ENCODE data around the gene METTL21A.

The METTL21A gene

DNA sequence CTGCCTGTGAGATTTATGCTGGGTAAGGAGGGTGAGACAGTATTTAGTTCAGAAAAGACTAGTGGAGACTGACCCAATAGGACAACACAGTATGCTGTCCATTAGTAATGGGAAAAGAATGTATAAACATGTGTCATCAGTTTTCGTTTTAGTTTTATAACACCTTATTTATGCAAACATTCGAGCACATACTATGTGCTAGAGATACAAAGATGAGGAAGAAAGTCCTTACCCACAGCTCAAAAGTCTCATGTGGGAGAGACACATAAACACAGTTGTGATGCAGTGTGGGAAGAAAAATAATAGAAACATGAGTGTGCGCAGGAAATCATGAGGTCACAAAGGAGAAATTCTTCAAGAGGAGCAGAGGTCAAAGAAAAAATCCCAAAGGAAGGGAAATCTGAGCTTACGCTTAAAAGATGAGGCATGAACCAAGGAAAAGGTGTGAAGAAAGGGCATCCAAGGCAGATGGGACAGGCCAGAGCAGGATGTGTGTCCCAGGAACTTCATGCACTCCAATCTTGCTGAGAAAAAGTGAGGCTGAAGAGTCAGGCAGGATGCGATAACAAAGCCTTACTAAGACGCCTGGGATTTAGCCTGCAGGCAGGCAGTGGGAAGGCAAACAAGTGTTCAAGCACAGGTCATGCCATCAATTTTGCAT, 8.1 kb downstream of the METTL21A start:
- DNase-seq (ENCODE audit: low read depth), result no peak

DNA sequence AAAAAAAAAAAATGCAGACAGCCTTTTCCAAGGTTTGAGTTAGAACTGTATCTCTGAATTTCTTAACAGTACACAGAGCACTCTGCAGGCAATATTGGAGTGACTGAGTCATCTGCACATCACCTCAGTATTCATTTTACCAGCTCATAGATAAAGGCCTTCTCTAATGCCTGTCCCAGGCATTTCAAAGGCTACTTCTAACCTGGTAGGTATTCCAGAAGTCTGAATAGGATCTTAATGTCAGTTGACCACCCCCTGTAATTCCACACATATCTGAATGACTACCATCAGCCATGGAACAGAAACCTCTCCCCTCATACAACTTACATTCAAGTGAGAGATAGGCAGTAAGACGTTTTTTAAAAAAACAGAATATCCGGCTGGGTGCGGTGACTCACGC, 9.0 kb downstream of the METTL21A start:
- H3K4me3 ChIP-seq (ENCODE audit: low read depth, low read length), result no peak overlapping the region
- DNase-seq (ENCODE audit: low read depth), result no peak
- TF ChIP-seq, protein P1, sequence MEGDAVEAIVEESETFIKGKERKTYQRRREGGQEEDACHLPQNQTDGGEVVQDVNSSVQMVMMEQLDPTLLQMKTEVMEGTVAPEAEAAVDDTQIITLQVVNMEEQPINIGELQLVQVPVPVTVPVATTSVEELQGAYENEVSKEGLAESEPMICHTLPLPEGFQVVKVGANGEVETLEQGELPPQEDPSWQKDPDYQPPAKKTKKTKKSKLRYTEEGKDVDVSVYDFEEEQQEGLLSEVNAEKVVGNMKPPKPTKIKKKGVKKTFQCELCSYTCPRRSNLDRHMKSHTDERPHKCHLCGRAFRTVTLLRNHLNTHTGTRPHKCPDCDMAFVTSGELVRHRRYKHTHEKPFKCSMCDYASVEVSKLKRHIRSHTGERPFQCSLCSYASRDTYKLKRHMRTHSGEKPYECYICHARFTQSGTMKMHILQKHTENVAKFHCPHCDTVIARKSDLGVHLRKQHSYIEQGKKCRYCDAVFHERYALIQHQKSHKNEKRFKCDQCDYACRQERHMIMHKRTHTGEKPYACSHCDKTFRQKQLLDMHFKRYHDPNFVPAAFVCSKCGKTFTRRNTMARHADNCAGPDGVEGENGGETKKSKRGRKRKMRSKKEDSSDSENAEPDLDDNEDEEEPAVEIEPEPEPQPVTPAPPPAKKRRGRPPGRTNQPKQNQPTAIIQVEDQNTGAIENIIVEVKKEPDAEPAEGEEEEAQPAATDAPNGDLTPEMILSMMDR (IDR thresholded peaks at IDR 0.05; ENCODE audit: low read depth, low read length), result no peak
- TF ChIP-seq MYC (IDR thresholded peaks at IDR 0.05; ENCODE audit: low read depth, low read length) (no peak), POLR2A (IDR thresholded peaks at IDR 0.05; ENCODE audit: extremely low read depth, insufficient read length) (no peak)
- TF ChIP-seq, protein P2, sequence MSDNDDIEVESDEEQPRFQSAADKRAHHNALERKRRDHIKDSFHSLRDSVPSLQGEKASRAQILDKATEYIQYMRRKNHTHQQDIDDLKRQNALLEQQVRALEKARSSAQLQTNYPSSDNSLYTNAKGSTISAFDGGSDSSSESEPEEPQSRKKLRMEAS (IDR thresholded peaks at IDR 0.05; ENCODE audit: low read depth, low read length), result no peak

More for the DNA sequence above, 8.1 kb downstream of the METTL21A start:
- TF ChIP-seq, protein P2 (IDR thresholded peaks at IDR 0.05; ENCODE audit: low read depth, low read length), result no peak
- TF ChIP-seq, protein P1 (IDR thresholded peaks at IDR 0.05; ENCODE audit: low read depth, low read length), result no peak
- no peak for TF ChIP-seq POLR2A (IDR thresholded peaks at IDR 0.05; ENCODE audit: extremely low read depth, insufficient read length)
- no peak overlapping the region for H3K4me3 ChIP-seq (ENCODE audit: low read depth, low read length)

DNA sequence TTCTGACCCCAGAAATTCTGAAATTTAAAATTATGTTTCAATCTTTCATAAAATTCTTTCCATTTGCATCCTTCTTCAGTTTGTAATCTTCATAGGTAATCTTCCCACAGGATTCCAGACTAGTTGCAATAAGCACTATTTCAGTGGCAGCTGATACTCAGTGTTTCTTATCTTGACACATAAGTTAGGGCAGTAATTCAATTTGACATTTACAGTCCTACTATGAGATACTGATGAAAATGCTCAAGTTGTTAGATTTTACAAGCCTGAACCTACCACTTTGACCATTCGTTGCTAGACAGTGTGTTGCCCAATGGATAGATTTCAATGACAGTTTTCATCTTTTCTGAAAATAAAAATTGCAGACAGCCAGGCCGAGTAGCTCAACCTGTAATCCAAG, 10.4 kb downstream of the METTL21A start:
- H3K4me3 ChIP-seq (ENCODE audit: low read depth, low read length), result no peak overlapping the region
- TF ChIP-seq, protein P1 (IDR thresholded peaks at IDR 0.05; ENCODE audit: low read depth, low read length), result no peak
- TF ChIP-seq MYC (IDR thresholded peaks at IDR 0.05; ENCODE audit: low read depth, low read length), result no peak
- TF ChIP-seq, protein P2 (IDR thresholded peaks at IDR 0.05; ENCODE audit: low read depth, low read length), result no peak
- DNase-seq (ENCODE audit: low read depth), result no peak

DNA sequence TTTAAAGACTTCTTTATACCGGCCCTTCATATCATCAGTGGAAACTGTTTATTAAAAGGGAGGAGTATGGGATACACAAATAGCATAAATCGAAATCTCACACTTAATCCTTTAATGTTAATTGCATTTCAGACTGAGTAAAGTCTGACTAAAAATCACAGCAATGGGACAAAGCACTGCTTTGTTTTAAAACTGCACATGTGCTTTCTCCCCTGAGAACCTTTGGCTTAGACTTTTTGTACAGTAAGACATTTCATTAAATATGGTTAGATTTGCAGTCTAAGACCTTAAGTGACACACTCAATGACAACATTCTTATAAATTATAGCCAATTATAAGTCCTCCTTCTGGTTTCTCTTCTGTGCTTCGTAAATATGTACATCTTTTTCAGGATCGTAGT, 12.5 kb downstream of the METTL21A start:
- DNase-seq (ENCODE audit: low read depth), result no peak
- TF ChIP-seq MYC (IDR thresholded peaks at IDR 0.05; ENCODE audit: low read depth, low read length) (no peak), POLR2A (IDR thresholded peaks at IDR 0.05; ENCODE audit: extremely low read depth, insufficient read length) (no peak)
- TF ChIP-seq, protein P2 (IDR thresholded peaks at IDR 0.05; ENCODE audit: low read depth, low read length), result no peak
- TF ChIP-seq, protein P1 (IDR thresholded peaks at IDR 0.05; ENCODE audit: low read depth, low read length), result no peak
- no peak overlapping the region for H3K4me3 ChIP-seq (ENCODE audit: low read depth, low read length)

DNA sequence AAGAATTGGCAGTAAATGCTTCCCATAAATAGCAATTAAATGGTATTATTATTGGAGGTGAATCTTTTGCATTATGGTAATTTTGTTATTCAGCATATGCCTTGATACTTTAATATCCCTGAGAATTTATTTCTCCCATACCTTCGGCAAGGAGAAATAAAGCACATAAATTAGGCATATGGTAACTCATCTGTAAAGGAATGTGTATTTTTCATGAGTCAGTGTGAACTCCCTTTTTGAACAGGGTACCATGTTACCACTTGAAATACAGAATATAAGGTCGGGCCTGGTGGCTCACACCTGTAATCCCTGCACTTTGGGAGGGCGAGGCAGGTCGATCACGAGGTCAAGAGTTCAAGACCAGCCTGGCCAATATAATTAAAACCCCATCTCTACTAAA, 18.4 kb downstream of the METTL21A start:
- no peak overlapping the region for H3K4me3 ChIP-seq (ENCODE audit: low read depth, low read length)
- DNase-seq (ENCODE audit: low read depth), result no peak
- TF ChIP-seq POLR2A (IDR thresholded peaks at IDR 0.05; ENCODE audit: extremely low read depth, insufficient read length) (no peak), MYC (IDR thresholded peaks at IDR 0.05; ENCODE audit: low read depth, low read length) (no peak)
- TF ChIP-seq, protein P2 (IDR thresholded peaks at IDR 0.05; ENCODE audit: low read depth, low read length), result no peak
- TF ChIP-seq, protein P1 (IDR thresholded peaks at IDR 0.05; ENCODE audit: low read depth, low read length), result no peak
